ENCODE measurements around the gene ART1.

DNA sequence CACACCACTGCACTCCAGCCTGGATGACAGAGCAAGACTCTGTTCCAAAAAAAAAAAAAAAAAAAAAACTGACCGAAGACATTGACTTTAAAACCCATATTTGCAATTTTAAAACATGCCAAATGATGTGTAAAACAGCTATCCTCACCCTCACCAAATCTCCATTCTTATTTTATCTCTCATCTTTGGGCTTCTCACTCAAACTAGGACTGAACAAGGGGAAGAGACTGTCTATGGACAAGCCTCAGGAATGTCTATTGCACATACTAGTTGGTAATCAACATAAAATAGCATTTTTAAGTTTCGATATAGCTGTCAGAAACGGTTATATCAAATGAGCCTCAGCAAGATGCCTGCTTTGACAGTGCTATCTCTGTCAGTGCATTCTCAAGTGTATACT lies 34.1 kb downstream of the ART1 start:
- TF ChIP-seq, protein P1, sequence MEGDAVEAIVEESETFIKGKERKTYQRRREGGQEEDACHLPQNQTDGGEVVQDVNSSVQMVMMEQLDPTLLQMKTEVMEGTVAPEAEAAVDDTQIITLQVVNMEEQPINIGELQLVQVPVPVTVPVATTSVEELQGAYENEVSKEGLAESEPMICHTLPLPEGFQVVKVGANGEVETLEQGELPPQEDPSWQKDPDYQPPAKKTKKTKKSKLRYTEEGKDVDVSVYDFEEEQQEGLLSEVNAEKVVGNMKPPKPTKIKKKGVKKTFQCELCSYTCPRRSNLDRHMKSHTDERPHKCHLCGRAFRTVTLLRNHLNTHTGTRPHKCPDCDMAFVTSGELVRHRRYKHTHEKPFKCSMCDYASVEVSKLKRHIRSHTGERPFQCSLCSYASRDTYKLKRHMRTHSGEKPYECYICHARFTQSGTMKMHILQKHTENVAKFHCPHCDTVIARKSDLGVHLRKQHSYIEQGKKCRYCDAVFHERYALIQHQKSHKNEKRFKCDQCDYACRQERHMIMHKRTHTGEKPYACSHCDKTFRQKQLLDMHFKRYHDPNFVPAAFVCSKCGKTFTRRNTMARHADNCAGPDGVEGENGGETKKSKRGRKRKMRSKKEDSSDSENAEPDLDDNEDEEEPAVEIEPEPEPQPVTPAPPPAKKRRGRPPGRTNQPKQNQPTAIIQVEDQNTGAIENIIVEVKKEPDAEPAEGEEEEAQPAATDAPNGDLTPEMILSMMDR (IDR thresholded peaks at IDR 0.05), result no peak
- TF ChIP-seq POLR2A (IDR thresholded peaks at IDR 0.05), result no peak
